GM19324 (cell line): ENCODE measurements around the gene BTD.
A peak's percentile ranks its signal among the peaks of the same experiment; 100 is the strongest.

ENCODE experiments used
- ATAC-seq: cut with Tn5 transposase; IDR thresholded peaks from one replicate; pipeline ENCODE4 v1.9.1; 2021; ENCODE audit warnings: mild to moderate bottlenecking, moderate library complexity; ENCODE audit not compliant: unreplicated experiment, low FRiP score

The BTD gene

DNA sequence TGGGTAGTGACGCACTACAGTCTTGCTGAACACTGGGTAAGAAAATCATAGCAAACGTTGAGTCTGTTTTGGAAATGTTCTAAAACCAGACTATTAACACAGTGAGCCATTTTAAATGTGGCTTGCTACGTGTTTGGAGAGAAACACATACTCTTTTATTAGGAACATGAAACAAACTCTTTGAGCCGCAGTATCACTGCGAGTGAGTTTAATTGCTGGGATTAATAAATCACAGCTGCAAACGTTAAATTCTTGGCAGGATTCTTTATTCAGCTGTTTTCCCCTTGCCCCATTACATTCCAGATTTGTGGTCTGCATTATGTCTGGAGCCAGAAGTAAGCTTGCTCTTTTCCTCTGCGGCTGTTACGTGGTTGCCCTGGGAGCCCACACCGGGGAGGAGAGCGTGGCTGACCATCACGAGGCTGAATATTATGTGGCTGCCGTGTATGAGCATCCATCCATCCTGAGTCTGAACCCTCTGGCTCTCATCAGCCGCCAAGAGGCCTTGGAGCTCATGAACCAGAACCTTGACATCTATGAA, 33.6 kb downstream of the BTD start:
- no peak for ATAC-seq

DNA sequence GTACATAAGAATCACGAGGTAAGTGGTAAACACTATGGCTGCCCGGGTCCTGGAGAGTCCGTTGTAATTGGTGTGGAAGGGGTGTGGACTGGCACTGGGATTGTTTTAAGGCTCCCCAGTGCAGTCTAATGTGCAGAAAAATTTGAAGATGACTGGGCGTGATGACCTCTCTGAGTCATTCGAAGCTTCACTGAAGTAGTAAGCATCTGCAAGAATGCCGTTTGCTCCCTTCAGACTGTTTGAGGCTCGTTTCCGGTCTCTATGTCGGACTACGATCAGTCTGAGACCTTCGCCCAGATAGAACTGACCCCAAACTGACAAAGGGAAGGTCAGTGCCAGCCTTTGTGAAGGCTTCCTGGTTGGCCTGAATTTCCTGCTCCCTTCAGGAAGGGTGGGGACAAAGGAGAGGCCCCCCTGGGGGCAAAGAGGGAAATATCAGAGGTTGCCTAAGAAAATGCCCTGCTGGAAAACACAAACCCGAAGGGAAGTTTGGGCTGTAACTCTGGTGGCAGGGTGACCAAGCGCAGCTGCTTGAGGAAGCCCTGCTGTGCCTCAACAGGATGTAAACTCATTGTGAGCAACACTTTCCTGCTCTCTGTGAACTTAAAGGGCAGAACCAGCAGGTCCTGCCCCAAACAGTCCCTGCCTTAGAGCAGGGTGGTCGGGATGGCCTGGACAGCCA, 34.6 kb downstream of the BTD start:
- ATAC-seq = no peak

DNA sequence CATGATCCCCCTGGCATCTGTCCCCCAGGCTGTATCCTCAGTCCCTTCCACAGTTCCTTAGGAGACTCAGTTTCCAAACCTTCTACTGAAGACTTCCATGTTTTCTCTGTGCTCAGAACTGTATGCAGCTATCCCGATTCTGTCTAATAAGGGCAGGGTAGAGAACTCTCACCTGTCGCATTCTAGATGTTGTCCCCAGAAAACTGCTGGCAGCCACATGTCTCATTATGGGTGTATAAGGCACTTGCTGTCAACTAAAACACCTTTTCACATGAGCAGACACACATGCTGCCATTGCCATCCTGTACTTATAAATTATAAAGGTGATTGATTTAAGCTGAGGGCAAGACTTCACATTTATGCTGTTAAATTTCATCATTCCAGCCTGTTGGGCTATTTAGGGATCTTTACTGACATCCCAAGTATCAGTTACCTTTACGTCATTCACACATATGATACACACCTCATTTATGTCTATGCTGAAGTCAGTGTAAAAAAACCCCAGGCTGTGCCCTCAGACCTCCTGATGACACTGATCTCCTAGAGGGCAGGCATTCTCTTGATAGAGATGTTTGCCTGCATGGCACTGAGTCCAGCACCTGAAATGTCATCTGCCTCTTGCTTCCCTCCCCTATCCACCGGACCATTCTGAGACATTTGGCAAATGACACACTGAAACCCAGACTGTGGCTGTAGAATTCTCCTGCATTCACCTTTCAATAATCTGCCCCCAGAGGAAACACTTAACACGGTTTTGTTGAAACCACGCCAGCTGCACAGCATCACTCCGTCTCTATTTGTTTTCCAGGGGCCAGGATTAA, 35.8 kb downstream of the BTD start:
- ATAC-seq = no peak

DNA sequence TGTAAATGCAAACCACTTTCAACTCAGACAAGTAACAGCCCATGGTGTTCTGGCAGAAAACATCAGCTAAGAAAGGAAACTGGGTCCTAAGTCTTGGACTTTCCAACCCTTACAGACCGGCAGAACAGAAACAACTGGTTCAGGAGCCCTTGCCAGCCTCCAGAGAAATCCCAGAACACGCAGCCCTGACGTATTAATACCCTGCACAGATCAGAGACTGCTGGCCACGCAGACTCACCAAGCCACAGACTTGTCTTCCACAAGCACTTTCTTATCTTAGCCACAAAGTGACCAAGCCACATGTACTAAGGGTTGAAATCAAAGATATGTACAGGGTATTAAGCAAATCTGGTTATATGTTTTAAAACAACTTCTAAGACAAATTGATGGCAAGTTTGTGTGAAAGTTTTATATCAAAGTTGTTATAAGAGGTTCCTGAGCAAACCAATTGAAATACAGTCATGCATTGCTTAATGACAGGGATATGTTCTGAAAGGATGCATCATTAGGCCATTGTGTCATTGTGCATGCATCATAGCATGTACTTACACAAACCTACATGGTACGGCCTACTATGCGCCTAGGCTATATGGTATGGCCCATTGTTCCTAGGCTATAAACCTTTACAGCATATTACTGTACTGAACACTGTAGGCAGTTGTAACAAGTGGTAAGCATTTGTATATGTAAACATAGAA, 36.8 kb downstream of the BTD start:
- no peak for ATAC-seq

DNA sequence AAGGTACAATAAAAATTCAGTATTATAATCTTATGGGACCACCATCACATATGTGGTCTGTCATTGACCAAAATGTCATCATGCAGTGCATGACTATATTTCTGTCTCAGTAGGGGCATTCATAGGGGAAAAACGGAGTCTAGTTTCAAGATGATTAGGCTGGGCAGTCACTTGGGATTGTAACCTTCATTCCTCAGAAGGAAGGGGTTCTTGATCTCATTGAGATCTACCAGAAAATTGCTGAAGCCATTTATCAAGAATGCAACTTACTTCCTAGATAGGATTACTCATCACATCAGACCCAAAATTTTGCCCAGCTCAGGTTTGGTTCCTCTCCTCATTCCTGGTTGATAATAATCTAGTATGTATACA, 37.3 kb downstream of the BTD start:
- no peak for ATAC-seq

DNA sequence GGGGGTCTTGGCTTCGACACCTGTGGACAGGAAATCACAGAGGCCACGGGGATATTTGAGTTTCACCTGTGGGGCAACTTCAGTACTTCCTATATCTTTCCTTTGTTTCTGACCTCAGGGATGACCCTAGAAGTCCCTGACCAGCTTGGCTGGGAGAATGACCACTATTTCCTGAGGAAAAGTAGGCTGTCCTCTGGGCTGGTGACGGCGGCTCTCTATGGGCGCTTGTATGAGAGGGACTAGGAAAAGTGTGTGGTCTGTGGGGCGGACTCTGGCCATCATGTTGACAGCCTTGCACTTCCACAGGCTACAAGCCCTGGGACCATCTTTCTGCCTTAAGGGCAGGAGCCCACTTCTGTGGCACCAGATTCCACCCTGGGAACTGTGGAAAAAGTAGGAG, 43.7 kb downstream of the BTD start:
- no peak for ATAC-seq

DNA sequence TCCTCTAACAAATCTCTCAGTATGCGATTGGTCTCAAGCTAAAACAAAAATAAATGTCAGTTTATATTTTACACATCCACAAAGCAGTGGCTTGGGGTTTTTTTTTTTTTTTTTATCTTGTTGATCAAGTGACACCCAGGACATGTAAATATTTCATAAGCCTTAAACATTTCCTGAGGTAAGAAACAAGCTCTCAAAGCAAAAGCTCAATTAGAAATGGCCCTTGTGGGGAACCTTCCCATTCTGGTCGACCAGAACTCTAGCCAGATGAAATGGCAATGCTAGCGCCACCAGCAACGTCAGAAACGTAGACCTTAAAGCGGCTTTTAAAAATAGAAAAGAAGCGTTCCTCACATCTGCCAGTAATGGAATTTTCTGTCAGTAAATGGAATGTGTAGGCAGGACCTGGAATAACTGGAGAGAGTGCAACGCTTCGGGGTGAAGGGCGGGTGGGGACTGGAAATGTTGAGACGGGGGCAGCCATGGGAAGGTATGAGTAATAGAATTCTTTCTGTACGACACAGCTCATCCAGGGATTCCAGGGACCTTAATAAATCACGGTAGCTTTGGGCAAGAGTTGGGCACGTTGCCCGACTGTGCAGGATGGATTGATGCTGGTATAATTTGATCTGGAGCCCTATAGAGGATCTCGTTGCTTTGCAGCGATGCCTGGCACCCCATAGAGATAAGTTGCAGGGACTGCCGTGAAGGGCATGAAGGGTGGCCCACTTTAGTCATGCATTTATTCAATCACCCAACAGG, 44.4 kb downstream of the BTD start:
- no peak for ATAC-seq

DNA sequence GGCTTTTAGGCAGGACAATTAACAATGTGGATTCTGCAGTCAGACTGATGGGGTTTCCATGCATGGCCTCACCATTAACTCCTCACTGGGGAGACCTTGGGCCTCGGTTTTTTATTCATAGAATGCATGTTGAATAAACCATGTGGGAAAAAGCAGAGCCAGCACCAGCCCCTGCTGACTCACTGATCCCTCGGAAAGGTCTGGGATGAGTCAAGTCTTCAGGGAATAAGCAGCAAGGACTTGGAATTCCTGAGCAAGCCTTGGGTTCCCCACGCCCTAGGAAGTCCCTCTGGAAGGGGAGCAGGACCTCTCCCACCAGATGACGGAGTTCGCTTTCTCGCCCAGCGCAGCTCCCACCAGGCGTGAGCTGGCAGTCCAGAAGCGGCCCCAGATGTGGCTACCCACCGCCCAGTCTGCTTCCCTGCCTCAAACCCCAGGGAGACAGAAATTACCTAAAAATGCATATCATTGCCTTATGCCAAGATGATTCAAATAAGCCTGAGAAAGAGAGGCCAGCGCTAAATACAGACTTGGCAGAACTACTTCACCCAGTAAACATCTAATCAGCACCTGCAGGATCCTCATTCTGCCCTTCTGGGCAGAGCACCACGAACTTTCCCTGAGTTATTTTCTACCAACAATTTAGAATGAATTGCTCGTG, 45.4 kb downstream of the BTD start:
- ATAC-seq = peak; percentile 14

DNA sequence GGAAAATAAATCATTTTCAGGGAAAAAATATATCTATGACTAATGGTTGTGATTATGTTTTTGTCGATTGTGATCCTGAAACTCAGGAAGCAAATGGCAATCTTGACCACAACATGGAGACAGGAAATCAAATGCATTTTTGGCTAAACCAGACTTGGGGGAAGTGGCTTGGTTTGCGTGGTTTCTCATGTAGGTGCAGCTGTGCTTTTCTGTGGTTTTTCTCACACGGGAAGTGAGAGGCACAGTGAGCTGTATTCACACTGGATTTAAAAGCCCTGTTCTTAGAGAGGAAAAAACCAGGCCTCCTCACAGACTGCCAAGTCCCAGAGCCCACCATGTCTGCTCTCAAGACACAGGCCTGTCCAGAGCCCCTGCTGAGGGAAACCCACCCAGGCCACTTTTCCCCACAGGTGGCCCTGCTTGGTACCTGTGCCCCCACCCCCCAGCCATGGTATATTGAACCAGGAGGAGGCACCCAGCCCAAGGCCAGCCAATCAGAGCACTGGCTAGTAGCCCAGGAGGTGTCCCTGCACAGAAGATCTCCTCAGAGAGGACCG, 46.1 kb downstream of the BTD start:
- ATAC-seq = peak; percentile 88

DNA sequence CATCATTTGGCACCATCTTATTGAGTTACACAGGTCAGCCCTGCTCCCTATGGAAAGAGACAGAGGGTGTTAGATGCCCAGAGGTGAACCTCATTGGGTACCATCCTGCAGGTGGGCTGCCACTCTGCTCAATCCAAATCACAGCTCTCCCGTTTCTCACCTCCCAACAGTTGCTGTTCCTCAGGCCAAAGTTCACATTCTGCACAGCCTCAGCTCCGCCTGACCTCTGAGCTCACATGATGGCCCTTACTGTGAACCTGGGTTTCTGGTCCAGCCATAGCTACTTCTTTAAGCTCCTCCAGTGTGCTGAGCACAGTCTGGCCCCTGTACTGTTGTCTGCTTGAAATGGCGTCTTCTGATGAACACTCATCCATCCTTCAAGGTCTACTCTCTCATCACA, 47.8 kb downstream of the BTD start:
- no peak for ATAC-seq

DNA sequence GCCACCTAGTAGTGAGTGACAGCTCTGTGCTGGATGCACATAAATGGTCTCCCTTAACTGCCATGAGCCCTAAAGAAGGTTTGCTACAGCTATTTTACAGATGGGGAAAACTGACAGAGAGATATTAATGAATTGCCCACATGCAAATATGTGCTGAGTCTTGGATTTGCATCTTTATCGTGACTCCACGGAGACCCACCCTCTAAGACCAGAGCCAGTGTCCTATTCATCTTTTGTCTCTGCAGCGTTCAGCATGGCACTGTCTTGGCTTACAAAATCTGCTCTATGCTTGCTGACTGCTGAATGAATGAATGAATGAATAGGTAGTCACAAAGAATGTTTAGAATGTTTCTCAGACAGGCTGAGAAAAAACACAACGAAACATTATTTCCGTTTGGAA, 48.3 kb downstream of the BTD start:
- no peak for ATAC-seq

DNA sequence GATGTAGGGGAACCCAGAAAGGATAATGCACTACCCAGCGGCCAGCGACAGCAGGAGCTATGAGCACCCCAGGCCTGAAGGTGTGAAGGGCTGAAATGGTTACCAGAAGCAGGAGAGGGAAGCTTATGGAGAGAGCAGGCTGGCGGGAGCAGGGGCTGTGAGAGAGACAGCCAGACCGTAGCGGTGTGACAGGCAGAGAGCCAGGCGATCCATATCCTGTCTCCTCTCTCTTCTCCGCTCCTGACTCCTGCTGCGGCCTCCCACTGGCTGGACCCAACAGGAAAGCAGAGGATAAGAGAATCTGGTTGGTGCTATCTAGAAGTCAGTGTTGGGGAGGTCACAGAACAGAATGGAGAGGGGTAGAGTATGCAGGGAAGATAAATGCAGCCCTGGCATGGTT, 49.9 kb downstream of the BTD start:
- no peak for ATAC-seq

DNA sequence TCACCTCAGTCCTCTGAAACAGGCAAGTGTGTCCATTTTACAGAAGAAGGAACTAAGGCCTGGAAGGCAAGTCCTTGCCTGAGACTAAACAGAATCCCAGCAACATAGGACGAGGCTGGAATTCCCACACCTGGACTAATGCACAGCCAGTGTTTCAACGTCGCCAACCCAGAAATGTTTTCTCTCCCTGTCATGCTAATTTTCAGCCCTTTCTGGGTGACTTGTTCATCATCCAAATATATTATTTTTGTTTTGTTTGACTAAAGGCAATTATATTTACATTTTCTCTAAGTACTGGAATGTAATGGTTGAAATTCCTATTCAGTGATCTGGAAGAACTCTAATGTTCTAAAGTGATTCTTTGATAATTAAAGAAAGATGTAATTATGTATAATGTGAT, 51.8 kb downstream of the BTD start:
- no peak for ATAC-seq

DNA sequence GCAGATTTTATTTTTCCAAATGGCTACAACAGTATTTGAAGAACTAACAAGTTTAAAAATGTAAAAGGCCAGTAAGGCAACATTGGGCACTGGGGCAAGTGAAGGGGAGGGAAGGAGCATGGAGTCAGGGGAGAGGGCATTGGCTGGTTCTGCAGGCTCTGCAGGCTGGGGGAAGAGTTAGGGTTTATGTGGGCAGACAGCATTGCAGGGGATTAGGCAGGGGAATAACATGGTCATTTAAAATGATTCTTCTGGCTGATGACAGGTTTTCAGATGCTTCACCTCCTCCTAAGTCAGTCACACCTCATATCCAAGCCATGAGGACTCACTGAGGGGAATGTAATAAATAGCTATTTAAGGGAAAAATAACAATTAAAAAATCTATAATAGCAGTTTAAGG, 52.6 kb downstream of the BTD start:
- no peak for ATAC-seq

DNA sequence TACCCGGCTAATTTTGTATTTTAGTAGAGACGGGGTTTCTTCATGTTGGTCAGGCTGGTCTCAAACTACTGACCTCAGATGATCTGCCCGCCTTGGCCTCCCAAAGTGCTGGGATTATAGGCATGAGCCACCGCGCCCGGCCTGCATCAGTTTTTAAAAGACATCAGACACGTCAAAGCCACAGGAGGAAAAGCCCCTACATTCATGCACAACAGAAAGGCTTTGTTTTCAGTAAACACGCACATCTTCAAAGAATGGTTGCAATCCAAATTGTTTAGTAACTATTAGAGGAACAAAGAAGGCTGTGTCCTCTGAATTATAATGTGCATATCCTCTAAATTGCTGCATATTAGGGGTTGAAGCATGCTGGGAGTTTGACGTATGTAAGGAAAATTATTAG, 53.3 kb downstream of the BTD start:
- no peak for ATAC-seq

DNA sequence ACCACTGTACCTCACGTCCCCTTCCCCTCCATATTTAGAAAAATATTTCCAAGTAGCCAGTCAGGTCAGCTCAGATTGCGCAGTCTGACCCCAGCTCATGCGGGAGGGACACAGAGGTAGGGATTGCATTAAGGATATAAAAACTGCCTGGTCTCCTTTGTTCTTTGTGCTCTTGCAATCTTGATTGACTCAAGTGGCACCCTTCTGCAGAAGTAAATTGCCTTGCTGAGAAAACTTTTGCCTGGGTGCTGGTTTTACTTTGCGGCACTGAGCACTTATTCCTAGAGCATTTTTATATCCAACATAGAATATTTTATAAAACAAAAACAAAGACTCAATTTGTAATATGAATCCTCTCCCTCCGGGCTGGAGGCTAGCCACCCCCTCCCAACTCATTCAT, 54.8 kb downstream of the BTD start:
- no peak for ATAC-seq

DNA sequence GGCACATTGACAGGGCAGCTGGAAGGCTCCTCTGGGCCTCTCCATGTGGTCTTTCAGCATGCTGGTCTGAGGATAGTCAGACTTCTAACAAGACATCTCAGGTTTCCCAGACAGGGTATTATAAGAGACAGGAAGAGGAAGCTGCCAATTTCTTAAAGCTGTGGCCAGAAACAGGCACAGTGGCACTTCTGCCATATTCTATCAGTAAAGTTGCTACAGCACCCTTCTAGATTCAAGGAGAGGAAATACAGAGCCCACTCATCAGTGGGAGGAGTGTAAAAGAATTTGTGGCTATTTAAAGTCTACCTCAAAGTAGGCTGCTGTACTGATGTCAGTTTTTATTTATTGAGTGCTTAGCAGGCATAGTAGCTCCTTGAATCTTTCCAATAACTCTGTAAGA, 55.5 kb downstream of the BTD start:
- ATAC-seq = no peak

DNA sequence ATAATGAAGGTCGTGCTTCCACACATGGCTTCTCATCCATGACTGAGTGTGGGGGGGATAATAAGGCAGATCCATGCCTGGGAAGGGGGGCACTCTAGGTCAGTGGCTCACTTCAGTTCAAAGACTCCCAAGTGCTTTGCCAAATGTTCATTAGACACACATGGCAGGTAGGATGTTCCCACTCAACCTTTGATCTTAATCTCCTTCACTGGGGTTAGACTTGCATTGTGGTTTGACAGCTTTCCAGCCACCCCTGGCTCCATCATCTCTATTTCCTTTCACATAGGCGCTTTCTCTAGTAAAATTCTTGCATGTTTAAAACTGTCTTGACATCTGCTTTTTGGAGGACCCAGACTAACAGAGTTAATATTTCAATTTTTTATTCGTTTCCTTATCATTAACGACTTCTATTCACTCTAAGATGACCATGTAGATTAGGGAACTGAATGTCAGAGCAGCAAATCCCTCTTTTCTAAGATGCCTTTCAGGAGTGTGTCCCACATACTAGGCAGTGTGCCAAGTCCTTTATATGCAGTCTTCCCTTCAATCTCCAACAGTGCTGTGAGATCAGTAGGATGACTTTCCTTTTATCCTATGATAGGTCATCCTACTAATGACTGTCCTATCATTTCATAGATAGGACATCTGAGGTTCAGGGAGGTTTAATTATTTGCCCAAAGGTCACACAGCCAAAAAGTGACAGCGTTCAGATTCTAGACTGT, 57.9 kb downstream of the BTD start:
- no peak for ATAC-seq
